ENCODE results near the gene TLR6.
"Not testable (repeated sequence)": the region's sequence is repeated elsewhere in the genome, so short reads cannot be mapped to it uniquely, and the experiment has no call there.

The TLR6 gene

GRCh38 chr4:38823766-38824165 is 32.9 kb downstream of the TLR6 start:
- no peak for FAIRE-seq
- DNase-seq (ENCODE audit: insufficient read length, low spot score) = no peak

GRCh38 chr4:38822748-38823303 is 33.8 kb downstream of the TLR6 start:
- DNase-seq (ENCODE audit: insufficient read length, low spot score) (no peak), FAIRE-seq (no peak)

GRCh38 chr4:38821739-38822138 is 34.9 kb downstream of the TLR6 start:
- FAIRE-seq (no peak), DNase-seq (ENCODE audit: insufficient read length, low spot score) (no peak)

GRCh38 chr4:38820329-38821061 is 36.1 kb downstream of the TLR6 start:
- FAIRE-seq = no peak

GRCh38 chr4:38819569-38819968 is 37.0 kb downstream of the TLR6 start:
- DNase-seq (ENCODE audit: insufficient read length, low spot score) (peak; percentile 43), FAIRE-seq (no peak)

More at GRCh38 chr4:38820329-38821061, 36.1 kb downstream of the TLR6 start:
- DNase-seq (ENCODE audit: insufficient read length, low spot score) = no peak

GRCh38 chr4:38818441-38818976 is 38.1 kb downstream of the TLR6 start:
- FAIRE-seq (no peak), DNase-seq (ENCODE audit: insufficient read length, low spot score) (no peak)

GRCh38 chr4:38815885-38816782 is 40.5 kb downstream of the TLR6 start:
- DNase-seq (ENCODE audit: insufficient read length, low spot score) (no peak), FAIRE-seq (no peak)

- no peak for DNase-seq (ENCODE audit: insufficient read length, low spot score)
- no peak for FAIRE-seq
Observed at GRCh38 chr4:38814386-38814785, 42.2 kb downstream of the TLR6 start.

GRCh38 chr4:38811297-38811696 is 45.3 kb downstream of the TLR6 start:
- DNase-seq (ENCODE audit: insufficient read length, low spot score) = no peak
- no peak for FAIRE-seq

GRCh38 chr4:38807462-38807861 is 49.2 kb downstream of the TLR6 start:
- DNase-seq (ENCODE audit: insufficient read length, low spot score); FAIRE-seq: not testable (repeated sequence)

- FAIRE-seq; DNase-seq (ENCODE audit: insufficient read length, low spot score): not testable (repeated sequence)
Observed at GRCh38 chr4:38806251-38806650, 50.4 kb downstream of the TLR6 start.

- no peak for DNase-seq (ENCODE audit: insufficient read length, low spot score)
Observed at GRCh38 chr4:38805530-38806145, 51.0 kb downstream of the TLR6 start.

GRCh38 chr4:38804654-38805295 is 51.8 kb downstream of the TLR6 start, which contains the start of gene TLR1:
Gene TLR1 (minus strand): TSS chr4:38804791. CDS start chr4:38798831, 5,960 bp downstream.
- no peak for FAIRE-seq
- DNase-seq (ENCODE audit: insufficient read length, low spot score) = no peak

More at GRCh38 chr4:38805530-38806145, 51.0 kb downstream of the TLR6 start:
- no peak for FAIRE-seq

GRCh38 chr4:38803833-38804653 is 52.6 kb downstream of the TLR6 start:
- no peak for FAIRE-seq

GRCh38 chr4:38802561-38803355 is 53.9 kb downstream of the TLR6 start:
- no peak for DNase-seq (ENCODE audit: insufficient read length, low spot score)
- no peak for FAIRE-seq

More at GRCh38 chr4:38803833-38804653, 52.6 kb downstream of the TLR6 start:
- no peak for DNase-seq (ENCODE audit: insufficient read length, low spot score)

GRCh38 chr4:38800961-38801450 is 55.6 kb downstream of the TLR6 start:
- DNase-seq (ENCODE audit: insufficient read length, low spot score) (no peak), FAIRE-seq (no peak)

GRCh38 chr4:38800366-38800765 is 56.3 kb downstream of the TLR6 start:
- DNase-seq (ENCODE audit: insufficient read length, low spot score) (no peak), FAIRE-seq (no peak)

GRCh38 chr4:38795087-38795486 is 61.5 kb downstream of the TLR6 start:
- DNase-seq (ENCODE audit: insufficient read length, low spot score) (no peak), FAIRE-seq (no peak)
